Uterus (tissue), 2 donors: Measurements from ENCODE around the gene DIAPH3.

Source experiments
- CTCF ChIP-seq, 4 experiments: fragments of 200-600 bp in 2 of 4; fragments of 450-650 bp in 2 of 4; sonication (generic) in 2 of 4; IDR thresholded peaks; one replicate each; pipeline ENCODE4 v1.5.1; 2016 to 2019; ENCODE audit warnings: antibody characterized with exemption in 4 of 4, mild to moderate bottlenecking in 2 of 4, moderate library complexity in 1 of 4
- POLR2A ChIP-seq, 2 donors: fragments of 450-650 bp; IDR thresholded peaks; one replicate each; pipeline ENCODE4 v1.6.1; 2016; ENCODE audit warnings: antibody characterized with exemption in 2 of 2, mild to moderate bottlenecking in 1 of 2, moderate library complexity in 1 of 2

- no peak for TF ChIP-seq CTCF (IDR thresholded peaks at IDR 0.05)
- no peak for TF ChIP-seq POLR2A (IDR thresholded peaks at IDR 0.05)
These were observed 429.3 kb downstream of the DIAPH3 start for GRCh38 chr13:59734393-59734792.
